Ureter (tissue), 1 donor: ENCODE data around the gene C6orf15. TPM values are rescaled to one million over a fixed set of nuclear protein-coding genes. Genes with fewer than 3 reads are reported as not detected.
"Not testable (repeated sequence)": the region's sequence is repeated elsewhere in the genome, so short reads cannot be mapped to it uniquely, and the experiment has no call there.

Experiments used
- DNase-seq: peaks from one replicate; pipeline ENCODE4 v3.0.0-alpha.2; 2020; ENCODE audit warnings: low spot score
- total RNA-seq: library from RNA; stranded (reverse); gene quantifications from one replicate; pipeline ENCODE4 v1.2.4, GENCODE V29; 2023
- donor health status: DM: yes; HTN: yes; CAD: no.

C6orf15 gene
- total RNA-seq, 1 donor from 2014 or later, result not detected

- DNase-seq, result not testable (repeated sequence)
These were observed 44.3 kb downstream of the C6orf15 start for GRCh38 chr6:31067891-31068668.

GRCh38 chr6:31067028-31067427 is 45.3 kb downstream of the C6orf15 start:
- DNase-seq, result not testable (repeated sequence)

GRCh38 chr6:31065556-31065955 is 46.8 kb downstream of the C6orf15 start:
- no peak for DNase-seq

- no peak for DNase-seq
These were observed 48.4 kb downstream of the C6orf15 start for GRCh38 chr6:31063906-31064435.

Other genes with a start within 250 kb of the C6orf15 start
- 234 TPM for gene DDR1, start 228.1 kb downstream of the C6orf15 start, total RNA-seq
- 30.4 TPM for gene GTF2H4, start 204.4 kb downstream of the C6orf15 start, total RNA-seq
- 33.2 TPM for gene VARS2, start 198.3 kb downstream of the C6orf15 start, total RNA-seq
- 1.0 TPM for gene SFTA2, start 180.4 kb downstream of the C6orf15 start, total RNA-seq
- gene MUCL3, start 171.6 kb downstream of the C6orf15 start, total RNA-seq, result not detected
- gene MUC21, start 128.9 kb downstream of the C6orf15 start, total RNA-seq, result not detected
- gene MUC22, start 102.1 kb downstream of the C6orf15 start, total RNA-seq, result not detected
- gene PSORS1C1, start 2.2 kb upstream of the C6orf15 start, total RNA-seq, result 0.10 TPM
- gene CDSN, start 7.9 kb upstream of the C6orf15 start, total RNA-seq, result not detected
- gene PSORS1C2, start 26.5 kb upstream of the C6orf15 start, total RNA-seq, result not detected
- gene CCHCR1, start 45.2 kb upstream of the C6orf15 start, total RNA-seq, result 23.4 TPM
- 5.9 TPM for gene TCF19, start 46.0 kb upstream of the C6orf15 start, total RNA-seq
- 9.5 TPM for gene POU5F1, start 58.1 kb upstream of the C6orf15 start, total RNA-seq
- 451 TPM for gene HLA-C, start 159.5 kb upstream of the C6orf15 start, total RNA-seq
- gene HLA-B, start 244.6 kb upstream of the C6orf15 start, total RNA-seq, result 562 TPM